ENCODE measurements around the gene SDHA. TPM values are rescaled to one million over a fixed set of nuclear protein-coding genes. Genes with fewer than 3 reads are reported as not detected.

Gene SDHA
- total RNA-seq, 1 donor from 2014 or later: 73.5 TPM

GRCh38 chr5:201672-202071 lies 16.4 kb upstream of the SDHA start:
- H3K9me3 Mint-ChIP-seq (ENCODE audit: unreplicated experiment): no peaks in the 10 kb centered on the region
- peaks cover 3% of the 10 kb centered on the region for H3K4me1 Mint-ChIP-seq (ENCODE audit: unreplicated experiment)
- H3K27ac Mint-ChIP-seq (ENCODE audit: unreplicated experiment): no peak overlapping the region
- no peak overlapping the region for H3K4me3 Mint-ChIP-seq (ENCODE audit: unreplicated experiment)
- H3K27me3 Mint-ChIP-seq (ENCODE audit: unreplicated experiment): peaks cover 1% of the 10 kb centered on the region
- H3K36me3 Mint-ChIP-seq (ENCODE audit: low read depth, unreplicated experiment): peaks cover 12% of the 10 kb centered on the region
- DNase-seq (ENCODE audit: low spot score): no peak
- TF ChIP-seq CTCF (IDR thresholded peaks at IDR 0.05; ENCODE audit: unreplicated experiment): no peak

GRCh38 chr5:203246-203930 lies 14.7 kb upstream of the SDHA start:
- Mint-ChIP-seq H3K27ac (ENCODE audit: unreplicated experiment) (no peak overlapping the region), H3K36me3 (ENCODE audit: low read depth, unreplicated experiment) (peaks cover 15% of the 10 kb centered on the region), H3K27me3 (ENCODE audit: unreplicated experiment) (peaks cover 1% of the 10 kb centered on the region), H3K4me1 (ENCODE audit: unreplicated experiment) (peaks cover 3% of the 10 kb centered on the region), H3K9me3 (ENCODE audit: unreplicated experiment) (no peaks in the 10 kb centered on the region), H3K4me3 (ENCODE audit: unreplicated experiment) (peak overlapping the region; percentile 53)
- DNase-seq (ENCODE audit: low spot score): no peak
- no peak for TF ChIP-seq CTCF (IDR thresholded peaks at IDR 0.05; ENCODE audit: unreplicated experiment)

GRCh38 chr5:204001-204400 lies 14.1 kb upstream of the SDHA start:
- Mint-ChIP-seq H3K9me3 (ENCODE audit: unreplicated experiment) (no peaks in the 10 kb centered on the region), H3K27me3 (ENCODE audit: unreplicated experiment) (peaks cover 3% of the 10 kb centered on the region), H3K4me3 (ENCODE audit: unreplicated experiment) (no peak overlapping the region), H3K4me1 (ENCODE audit: unreplicated experiment) (peaks cover 3% of the 10 kb centered on the region), H3K36me3 (ENCODE audit: low read depth, unreplicated experiment) (peaks cover 15% of the 10 kb centered on the region), H3K27ac (ENCODE audit: unreplicated experiment) (no peak overlapping the region)
- no peak for TF ChIP-seq CTCF (IDR thresholded peaks at IDR 0.05; ENCODE audit: unreplicated experiment)
- no peak for DNase-seq (ENCODE audit: low spot score)

GRCh38 chr5:204462-204861 lies 13.7 kb upstream of the SDHA start:
- TF ChIP-seq CTCF (IDR thresholded peaks at IDR 0.05; ENCODE audit: unreplicated experiment): no peak
- Mint-ChIP-seq H3K4me1 (ENCODE audit: unreplicated experiment) (peaks cover 3% of the 10 kb centered on the region), H3K27me3 (ENCODE audit: unreplicated experiment) (peaks cover 3% of the 10 kb centered on the region), H3K9me3 (ENCODE audit: unreplicated experiment) (no peaks in the 10 kb centered on the region), H3K4me3 (ENCODE audit: unreplicated experiment) (no peak overlapping the region), H3K36me3 (ENCODE audit: low read depth, unreplicated experiment) (peaks cover 15% of the 10 kb centered on the region), H3K27ac (ENCODE audit: unreplicated experiment) (no peak overlapping the region)
- DNase-seq (ENCODE audit: low spot score): no peak

GRCh38 chr5:204966-205670 lies 13.0 kb upstream of the SDHA start:
- peaks cover 3% of the 10 kb centered on the region for H3K4me1 Mint-ChIP-seq (ENCODE audit: unreplicated experiment)
- no peak overlapping the region for H3K4me3 Mint-ChIP-seq (ENCODE audit: unreplicated experiment)
- peaks cover 4% of the 10 kb centered on the region for H3K27me3 Mint-ChIP-seq (ENCODE audit: unreplicated experiment)
- TF ChIP-seq CTCF (IDR thresholded peaks at IDR 0.05; ENCODE audit: unreplicated experiment): no peak
- H3K36me3 Mint-ChIP-seq (ENCODE audit: low read depth, unreplicated experiment): peaks cover 16% of the 10 kb centered on the region
- H3K27ac Mint-ChIP-seq (ENCODE audit: unreplicated experiment): no peak overlapping the region
- no peak for DNase-seq (ENCODE audit: low spot score)
- no peaks in the 10 kb centered on the region for H3K9me3 Mint-ChIP-seq (ENCODE audit: unreplicated experiment)

Measured in endothelial cell (in vitro differentiated cells).